ENCODE results near the gene CD46. TPM values are rescaled to one million over a fixed set of nuclear protein-coding genes. Genes with fewer than 3 reads are reported as not detected.
A peak's percentile ranks its signal among the peaks of the same experiment; 100 is the strongest.

The CD46 gene
- total and polyA plus RNA-seq, 10 of the 15 experiments (the other 5 are each of a cell fraction or from before 2014, with no cell fraction given): 61.1 to 198 (median 81.4) TPM

- TF ChIP-seq SUPT20H (IDR thresholded peaks at IDR 0.05; ENCODE audit: borderline replicate concordance, control insufficient read depth, low read depth, low read length): no peak
- TF ChIP-seq TAF1 (IDR thresholded peaks at IDR 0.05; ENCODE audit: borderline replicate concordance, low read depth, low read length): peak; percentile 82
- TF ChIP-seq CUX1 (IDR thresholded peaks at IDR 0.05; ENCODE audit: insufficient replicate concordance, low read depth, low read length): no peak
- TF ChIP-seq, protein P1, sequence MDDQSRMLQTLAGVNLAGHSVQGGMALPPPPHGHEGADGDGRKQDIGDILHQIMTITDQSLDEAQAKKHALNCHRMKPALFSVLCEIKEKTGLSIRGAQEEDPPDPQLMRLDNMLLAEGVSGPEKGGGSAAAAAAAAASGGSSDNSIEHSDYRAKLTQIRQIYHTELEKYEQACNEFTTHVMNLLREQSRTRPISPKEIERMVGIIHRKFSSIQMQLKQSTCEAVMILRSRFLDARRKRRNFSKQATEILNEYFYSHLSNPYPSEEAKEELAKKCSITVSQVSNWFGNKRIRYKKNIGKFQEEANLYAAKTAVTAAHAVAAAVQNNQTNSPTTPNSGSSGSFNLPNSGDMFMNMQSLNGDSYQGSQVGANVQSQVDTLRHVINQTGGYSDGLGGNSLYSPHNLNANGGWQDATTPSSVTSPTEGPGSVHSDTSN (IDR thresholded peaks at IDR 0.05; ENCODE audit: insufficient replicate concordance, low read depth, low read length): peak; percentile 38
- TF ChIP-seq POLR2AphosphoS5 (IDR thresholded peaks at IDR 0.05; ENCODE audit: low read length): peak; percentile 95
- TF ChIP-seq POLR2AphosphoS2 (IDR thresholded peaks at IDR 0.05; ENCODE audit: low read depth, low read length): peak; percentile 76; the same call in 1 of the 2 replicates
- peak; percentile 57; the same call in 1 of the 2 replicates for TF ChIP-seq TCF3 (IDR thresholded peaks at IDR 0.05; ENCODE audit: borderline replicate concordance, insufficient read depth, low read depth, low read length)
- peak; percentile 41; the same call in 1 of the 2 replicates for TF ChIP-seq LARP7 (IDR thresholded peaks at IDR 0.05)
- no peak for TF ChIP-seq NFXL1 (IDR thresholded peaks at IDR 0.05; ENCODE audit: borderline replicate concordance)
- no peak for TF ChIP-seq SIX5 (IDR thresholded peaks at IDR 0.05; ENCODE audit: low read depth, low read length, severe bottlenecking)
- no peak for TF ChIP-seq ZNF622 (IDR thresholded peaks at IDR 0.05)
- TF ChIP-seq RCOR1 (conservative IDR thresholded peaks at IDR 0.05; ENCODE audit: low read depth, low read length): no peak
- peak in 1 of 2 experiments; percentile 78; a peak in 2 of 4 replicates for TF ChIP-seq ETV6 (conservative IDR thresholded peaks at IDR 0.05 in 1 of 2, IDR thresholded peaks at IDR 0.05 in 1 of 2; ENCODE audit: borderline replicate concordance in 1 of 2, low read depth in 1 of 2)
- peak; percentile 36; the same call in 1 of the 2 replicates for TF ChIP-seq HCFC1 (IDR thresholded peaks at IDR 0.05; ENCODE audit: low read length)
- TF ChIP-seq SRF (IDR thresholded peaks at IDR 0.05; ENCODE audit: low read depth in 2 of 2, low read length in 2 of 2): peak in 1 of 2 experiments; percentile 63; a peak in 1 of 4 replicates
- TF ChIP-seq ZNF274 (IDR thresholded peaks at IDR 0.05; ENCODE audit: insufficient read depth, insufficient read length): no peak
- TF ChIP-seq GATAD2B (conservative IDR thresholded peaks at IDR 0.05; ENCODE audit: low read depth): peak; percentile 79
- TF ChIP-seq KAT2A (conservative IDR thresholded peaks at IDR 0.05; ENCODE audit: control insufficient read depth, low read depth, low read length): no peak
- no peak for TF ChIP-seq CHD4 (IDR thresholded peaks at IDR 0.05)
- 0 out of 2 replicates have a peak, but pooled peaks have one; percentile 14 for TF ChIP-seq FOXM1 (IDR thresholded peaks at IDR 0.05; ENCODE audit: low read depth, low read length)
- peak; percentile 96 for TF ChIP-seq CREB1 (IDR thresholded peaks at IDR 0.05; ENCODE audit: low read depth)
Observed at GRCh38 chr1:207823880-207824566, 72.2 kb downstream of the CD46 start (continued).
